Esophagus muscularis mucosa (tissue), 4 donors: ENCODE data around the gene SLC44A2.

Experiments used
- CTCF ChIP-seq, 3 experiments: fragments of 200-600 bp in 2 of 3; fragments of 450-650 bp in 1 of 3; sonication (generic) in 2 of 3; IDR thresholded peaks; one replicate each; pipeline ENCODE4 v1.5.1; 2017 to 2019; ENCODE audit warnings: antibody characterized with exemption in 3 of 3, mild to moderate bottlenecking in 2 of 3, moderate library complexity in 1 of 3
- EP300 ChIP-seq: sonication (generic); formaldehyde crosslinking; IDR thresholded peaks from one replicate; pipeline ENCODE4 v1.6.1; 2017; ENCODE audit warnings: antibody characterized with exemption
- POLR2A ChIP-seq: fragments of 450-650 bp; IDR thresholded peaks from one replicate; pipeline ENCODE4 v1.6.1; 2017; ENCODE audit warnings: antibody characterized with exemption, moderate library complexity, mild to moderate bottlenecking, low read depth
- POLR2AphosphoS5 ChIP-seq, 2 donors: sonication (generic); formaldehyde crosslinking; IDR thresholded peaks; one replicate each; pipeline ENCODE4 v1.6.1; 2017; ENCODE audit warnings: antibody characterized with exemption in 2 of 2

GRCh38 chr19:10690341-10690781, 65.0 kb downstream of the SLC44A2 start:
- TF ChIP-seq POLR2A (no peak), CTCF (IDR thresholded peaks at IDR 0.05) (no peak), POLR2AphosphoS5 (IDR thresholded peaks at IDR 0.05) (no peak), EP300 (no peak)
